ENCODE results near the gene POU2AF2. TPM values are rescaled to one million over a fixed set of nuclear protein-coding genes. Genes with fewer than 3 reads are reported as not detected.

The POU2AF2 gene
- total and polyA plus RNA-seq, 2 donors (not counting 3 experiments of a cell fraction or from before 2014, with no cell fraction given): not detected

DNA sequence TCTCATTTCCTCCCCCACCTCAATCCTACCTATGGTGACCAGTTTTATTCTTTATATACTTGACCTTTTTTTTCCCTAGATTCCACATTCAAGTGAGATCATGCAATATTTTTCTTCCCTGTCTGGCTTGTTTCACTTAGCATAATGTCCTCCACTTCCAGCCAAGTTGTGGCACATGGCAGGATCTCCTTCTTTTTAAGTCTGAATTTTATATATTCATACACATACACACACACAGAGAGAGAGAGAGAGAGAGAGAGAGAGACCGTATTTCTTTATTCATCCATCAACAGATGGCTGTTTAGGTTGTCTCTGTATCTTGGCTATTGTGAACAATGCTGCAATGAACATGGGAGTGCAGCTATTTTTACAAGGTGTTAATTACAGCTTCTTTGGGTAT lies 1.4 kb downstream of the POU2AF2 start:
- Histone ChIP-seq H3K9me1 (replicated peaks; ENCODE audit: control insufficient read depth, extremely low read depth, insufficient read depth, low read length) (no peaks in the 10 kb centered on the region), H3K9me3 (replicated peaks; ENCODE audit: control insufficient read depth, insufficient read depth, low read length) (no peaks in the 10 kb centered on the region), H3K4me2 (ENCODE audit: insufficient read depth, low read length) (no peak overlapping the region), H3K27ac (ENCODE audit: insufficient read depth, low read depth, low read length) (no peak overlapping the region), H3K9ac (replicated peaks; ENCODE audit: extremely low read depth, insufficient read depth, low read length) (no peak overlapping the region), H3K36me3 (ENCODE audit: control insufficient read depth in 2 of 2, extremely low read depth in 1 of 2, insufficient read depth in 2 of 2, low read length in 2 of 2) (no peaks in the 10 kb centered on the region), H4K20me1 (replicated peaks; ENCODE audit: control insufficient read depth, extremely low read depth, insufficient read depth, low read length) (no peaks in the 10 kb centered on the region), H3K4me3 (replicated peaks in 1 of 3; ENCODE audit: insufficient read depth in 1 of 3, low read depth in 1 of 3, low read length in 3 of 3) (no peak overlapping the region), H3K4me1 (ENCODE audit: control insufficient read depth, extremely low read depth, insufficient read depth, low read length) (no peaks in the 10 kb centered on the region), H2AFZ (ENCODE audit: low read depth, low read length) (no peak overlapping the region), H3K79me2 (ENCODE audit: control insufficient read depth, insufficient read depth, low read length) (no peaks in the 10 kb centered on the region), H3K27me3 (ENCODE audit: control insufficient read depth in 2 of 2, insufficient read depth in 2 of 2, low read length in 2 of 2) (no peaks in the 10 kb centered on the region)
- no TSS peak for BruUV-seq (replicated peaks)
- intact Hi-C loops (cut with micrococcal nuclease) (no loop called here), dilution Hi-C loops (cut with MboI; ENCODE audit: extremely low pct_ligation_motif_present, low sequenced_read_pairs) (no loop called here)
- FAIRE-seq (no peak), DNase-seq (ENCODE audit: low read depth, low spot score) (no peak)
- TF ChIP-seq POLR2AphosphoS5 (IDR thresholded peaks at IDR 0.05; ENCODE audit: insufficient read depth, low read depth, low read length) (no peak), JUN (IDR thresholded peaks at IDR 0.05; ENCODE audit: borderline replicate concordance, insufficient read depth, insufficient read length, low read depth) (no peak), CTCF (IDR thresholded peaks at IDR 0.05; ENCODE audit: extremely low read depth in 1 of 2, insufficient read depth in 1 of 2, low read depth in 1 of 2, low read length in 2 of 2) (no peak), EZH2 (IDR thresholded peaks at IDR 0.05; ENCODE audit: borderline replicate concordance, low read depth, low read length, severe bottlenecking) (no peak), FOS (IDR thresholded peaks at IDR 0.05; ENCODE audit: borderline replicate concordance, insufficient read depth, low read length) (no peak), MYC (IDR thresholded peaks at IDR 0.05; ENCODE audit: low read depth, low read length) (no peak), GATA2 (IDR thresholded peaks at IDR 0.05; ENCODE audit: insufficient read depth, insufficient read length, low read depth, low read length) (no peak), POLR2A (IDR thresholded peaks at IDR 0.05; ENCODE audit: low read depth, low read length) (no peak)
- TF ChIP-seq, protein P1, sequence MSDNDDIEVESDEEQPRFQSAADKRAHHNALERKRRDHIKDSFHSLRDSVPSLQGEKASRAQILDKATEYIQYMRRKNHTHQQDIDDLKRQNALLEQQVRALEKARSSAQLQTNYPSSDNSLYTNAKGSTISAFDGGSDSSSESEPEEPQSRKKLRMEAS (IDR thresholded peaks at IDR 0.05; ENCODE audit: insufficient read depth, insufficient read length): no peak
- CTCF ChIA-PET: no interaction called here
- POLR2A ChIA-PET: no interaction called here

Data from endothelial cell of umbilical vein (primary cell).